ENCODE data around the gene CDC42BPA. TPM values are rescaled to one million over a fixed set of nuclear protein-coding genes. Genes with fewer than 3 reads are reported as not detected.

Gene CDC42BPA
- total and polyA plus RNA-seq, 2 of the 13 experiments (the other 11 are each of a cell fraction or from before 2014, with no cell fraction given) = 6.5 to 16.0 TPM

DNA sequence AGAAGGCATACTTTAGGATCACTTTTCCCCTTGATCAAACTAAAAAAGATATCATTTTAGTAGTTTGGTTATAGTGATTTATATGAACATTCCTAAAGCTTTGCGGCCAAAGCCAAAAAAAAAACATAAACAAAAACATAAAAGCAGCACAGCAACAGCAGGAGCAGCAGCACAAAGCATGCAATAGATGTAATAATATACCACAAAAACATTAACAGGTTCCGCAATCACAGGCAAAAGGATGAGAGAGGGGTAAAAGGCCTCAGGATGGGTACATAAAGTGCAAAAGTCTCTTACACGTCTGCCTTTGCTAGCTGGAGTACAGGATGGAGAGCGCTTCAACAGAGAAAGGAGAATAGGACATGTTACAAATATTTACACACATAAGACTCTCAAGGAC is 259.2 kb downstream of the CDC42BPA start:
- in situ Hi-C loops (cut with HindIII; ENCODE audit: extremely low pct_ligation_motif_present, low pct_unique_long_range_greater_than_20kb) = no loop called here

DNA sequence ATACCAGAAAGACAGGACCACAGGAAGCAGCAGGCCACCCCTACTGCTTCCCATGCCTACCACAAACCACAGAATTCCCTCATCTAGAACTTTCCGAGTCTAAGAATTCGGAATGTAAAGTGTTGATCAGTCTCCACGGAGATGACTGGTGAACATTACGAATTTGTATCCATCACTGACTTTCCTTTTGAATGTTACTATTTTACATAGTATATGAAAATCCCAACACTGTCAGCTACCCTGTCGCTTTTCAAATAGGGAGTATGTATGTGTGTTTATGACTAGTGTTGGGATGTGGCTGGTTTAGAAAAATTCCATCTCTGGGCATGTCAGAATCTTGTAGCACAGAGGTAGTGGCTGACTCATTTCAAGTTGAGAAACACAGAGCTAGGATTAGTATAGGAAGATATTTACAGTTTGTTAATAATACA is 260.0 kb downstream of the CDC42BPA start:
- Histone ChIP-seq H3K4me2 (ENCODE audit: low read depth, low read length) (no peak overlapping the region), H3K9ac (ENCODE audit: insufficient read depth, low read depth, low read length) (no peak overlapping the region), H4K20me1 (ENCODE audit: insufficient read depth, low read length) (no peaks in the 10 kb centered on the region), H2AFZ (ENCODE audit: low read length) (no peak overlapping the region), H3K27ac (ENCODE audit: extremely low read length, insufficient read depth, low read length) (no peak overlapping the region), H3K9me3 (ENCODE audit: low read length) (no peaks in the 10 kb centered on the region), H3K36me3 (replicated peaks in 1 of 2; ENCODE audit: control insufficient read depth in 1 of 2, insufficient read depth in 2 of 2, low read length in 2 of 2) (no peaks in the 10 kb centered on the region), H3K4me1 (ENCODE audit: insufficient read depth, low read length) (no peaks in the 10 kb centered on the region; the same call in none of the 2 replicates), H3K79me2 (ENCODE audit: insufficient read depth, low read length) (no peaks in the 10 kb centered on the region), H3K4me3 (replicated peaks in 1 of 3; ENCODE audit: insufficient read depth in 1 of 3, low read depth in 2 of 3, low read length in 3 of 3) (no peak overlapping the region), H3K27me3 (ENCODE audit: control insufficient read depth in 1 of 2, insufficient read depth in 2 of 2, low read length in 2 of 2) (no peaks in the 10 kb centered on the region)
- POLR2A ChIA-PET = no interaction called here
- in situ Hi-C loops (cut with HindIII; ENCODE audit: extremely low pct_ligation_motif_present, low pct_unique_long_range_greater_than_20kb) (no loop called here), intact Hi-C loops (cut with micrococcal nuclease; ENCODE audit: unreplicated experiment) (no loop called here)
- CTCF ChIA-PET (ENCODE audit: low intra/inter-chr PET ratio, low total read pairs) = no interaction called here
- DNase-seq (ENCODE audit: low spot score) (no peak), ATAC-seq (no peak), FAIRE-seq (no peak)
- BruUV-seq (replicated peaks) = no TSS peak
- TF ChIP-seq CHD2 (IDR thresholded peaks at IDR 0.05; ENCODE audit: low read depth, low read length) (no peak), ZNF619 (CRISPR knock-in tag; IDR thresholded peaks at IDR 0.05) (no peak), NONO (IDR thresholded peaks at IDR 0.05) (no peak), NONO (CRISPR knock-in tag; conservative IDR thresholded peaks at IDR 0.05) (no peak), IKZF1 (IDR thresholded peaks at IDR 0.05) (no peak), SCMH1 (CRISPR knock-in tag; IDR thresholded peaks at IDR 0.05; ENCODE audit: borderline replicate concordance) (no peak)
- TF ChIP-seq, protein P1, sequence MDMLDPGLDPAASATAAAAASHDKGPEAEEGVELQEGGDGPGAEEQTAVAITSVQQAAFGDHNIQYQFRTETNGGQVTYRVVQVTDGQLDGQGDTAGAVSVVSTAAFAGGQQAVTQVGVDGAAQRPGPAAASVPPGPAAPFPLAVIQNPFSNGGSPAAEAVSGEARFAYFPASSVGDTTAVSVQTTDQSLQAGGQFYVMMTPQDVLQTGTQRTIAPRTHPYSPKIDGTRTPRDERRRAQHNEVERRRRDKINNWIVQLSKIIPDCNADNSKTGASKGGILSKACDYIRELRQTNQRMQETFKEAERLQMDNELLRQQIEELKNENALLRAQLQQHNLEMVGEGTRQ (IDR thresholded peaks at IDR 0.05; ENCODE audit: low read depth, low read length) = no peak
- TF ChIP-seq, protein P1 (CRISPR knock-in tag; IDR thresholded peaks at IDR 0.05; ENCODE audit: borderline replicate concordance) = no peak
- 95% methylated on average over 5 of the region's 5 CpGs for WGBS (ENCODE audit: low lambda C conversion rate)

More for the DNA sequence above, 259.2 kb downstream of the CDC42BPA start:
- DNase-seq (ENCODE audit: low spot score) (no peak), FAIRE-seq (no peak), ATAC-seq (no peak)
- no peak overlapping the region for H2AFZ ChIP-seq (ENCODE audit: low read length)
- no peak overlapping the region for H3K9ac ChIP-seq (ENCODE audit: insufficient read depth, low read depth, low read length)
- no peak overlapping the region for H3K4me3 ChIP-seq (replicated peaks in 1 of 3; ENCODE audit: insufficient read depth in 1 of 3, low read depth in 2 of 3, low read length in 3 of 3)
- BruUV-seq (replicated peaks) = no TSS peak
- no peaks in the 10 kb centered on the region for H4K20me1 ChIP-seq (ENCODE audit: insufficient read depth, low read length)
- no peaks in the 10 kb centered on the region for H3K27me3 ChIP-seq (ENCODE audit: control insufficient read depth in 1 of 2, insufficient read depth in 2 of 2, low read length in 2 of 2)
- POLR2A ChIA-PET = no interaction called here
- H3K36me3 ChIP-seq (replicated peaks in 1 of 2; ENCODE audit: control insufficient read depth in 1 of 2, insufficient read depth in 2 of 2, low read length in 2 of 2) = no peaks in the 10 kb centered on the region
- no peak overlapping the region for H3K4me2 ChIP-seq (ENCODE audit: low read depth, low read length)
- intact Hi-C loops (cut with micrococcal nuclease; ENCODE audit: unreplicated experiment) = no loop called here
- no peaks in the 10 kb centered on the region for H3K79me2 ChIP-seq (ENCODE audit: insufficient read depth, low read length)
- H3K9me3 ChIP-seq (ENCODE audit: low read length) = no peaks in the 10 kb centered on the region
- CTCF ChIA-PET (ENCODE audit: low intra/inter-chr PET ratio, low total read pairs) = no interaction called here
- no peaks in the 10 kb centered on the region; the same call in none of the 2 replicates for H3K4me1 ChIP-seq (ENCODE audit: insufficient read depth, low read length)
- TF ChIP-seq ZNF572 (CRISPR knock-in tag; IDR thresholded peaks at IDR 0.05) = no peak
- TF ChIP-seq, protein P2, sequence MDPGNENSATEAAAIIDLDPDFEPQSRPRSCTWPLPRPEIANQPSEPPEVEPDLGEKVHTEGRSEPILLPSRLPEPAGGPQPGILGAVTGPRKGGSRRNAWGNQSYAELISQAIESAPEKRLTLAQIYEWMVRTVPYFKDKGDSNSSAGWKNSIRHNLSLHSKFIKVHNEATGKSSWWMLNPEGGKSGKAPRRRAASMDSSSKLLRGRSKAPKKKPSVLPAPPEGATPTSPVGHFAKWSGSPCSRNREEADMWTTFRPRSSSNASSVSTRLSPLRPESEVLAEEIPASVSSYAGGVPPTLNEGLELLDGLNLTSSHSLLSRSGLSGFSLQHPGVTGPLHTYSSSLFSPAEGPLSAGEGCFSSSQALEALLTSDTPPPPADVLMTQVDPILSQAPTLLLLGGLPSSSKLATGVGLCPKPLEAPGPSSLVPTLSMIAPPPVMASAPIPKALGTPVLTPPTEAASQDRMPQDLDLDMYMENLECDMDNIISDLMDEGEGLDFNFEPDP (CRISPR knock-in tag; conservative IDR thresholded peaks at IDR 0.05) = no peak
- TF ChIP-seq ZNF33A (CRISPR knock-in tag; IDR thresholded peaks at IDR 0.05; ENCODE audit: borderline replicate concordance) = no peak
- TF ChIP-seq HNF4A (CRISPR knock-in tag; IDR thresholded peaks at IDR 0.05) = no peak
- no peak for TF ChIP-seq ZBTB8A (CRISPR knock-in tag; IDR thresholded peaks at IDR 0.05; ENCODE audit: borderline replicate concordance, low read depth)
- TF ChIP-seq SRF (IDR thresholded peaks at IDR 0.05; ENCODE audit: low read depth, low read length) = no peak
- TF ChIP-seq TEAD3 (CRISPR knock-in tag; optimal IDR thresholded peaks at IDR 0.05; ENCODE audit: borderline replicate concordance) = no peak
- TF ChIP-seq ZNF451 (CRISPR knock-in tag; IDR thresholded peaks at IDR 0.05) = no peak
- TF ChIP-seq MXD4 (CRISPR knock-in tag; IDR thresholded peaks at IDR 0.05) = no peak
- TF ChIP-seq, protein P3, sequence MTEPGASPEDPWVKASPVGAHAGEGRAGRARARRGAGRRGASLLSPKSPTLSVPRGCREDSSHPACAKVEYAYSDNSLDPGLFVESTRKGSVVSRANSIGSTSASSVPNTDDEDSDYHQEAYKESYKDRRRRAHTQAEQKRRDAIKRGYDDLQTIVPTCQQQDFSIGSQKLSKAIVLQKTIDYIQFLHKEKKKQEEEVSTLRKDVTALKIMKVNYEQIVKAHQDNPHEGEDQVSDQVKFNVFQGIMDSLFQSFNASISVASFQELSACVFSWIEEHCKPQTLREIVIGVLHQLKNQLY (CRISPR knock-in tag; IDR thresholded peaks at IDR 0.05) = no peak
- no peak for TF ChIP-seq CBX5 (CRISPR knock-in tag; IDR thresholded peaks at IDR 0.05; ENCODE audit: borderline replicate concordance)
- WGBS (ENCODE audit: low lambda C conversion rate) = 92% methylated on average over 4 of the region's 4 CpGs
- no peak overlapping the region for H3K27ac ChIP-seq (ENCODE audit: extremely low read length, insufficient read depth, low read length)
